Endothelial cell of umbilical vein (primary cell): ENCODE data around the gene SMAD2. TPM values are rescaled to one million over a fixed set of nuclear protein-coding genes. Genes with fewer than 3 reads are reported as not detected.

Experiments used
- BruUV-seq: library from RNA; stranded (reverse); fragments of 400-500 nt; replicated peaks from 2 replicates; lab custom pipeline; 2021; lab: Mats Ljungman, UMichigan
- CTCF ChIA-PET: fragments of 300-600, 350-600 bp; sonication (Branson Sonifier 250); formaldehyde crosslinking; loops from one replicate; lab custom pipeline; 2021; ENCODE audit warnings: antibody characterized with exemption, inconsistent platforms; lab: Charles Lee
- POLR2A ChIA-PET: fragments of 300-600, 350-600 bp; sonication (Branson Sonifier 250); formaldehyde crosslinking; loops from one replicate; lab custom pipeline; 2021; ENCODE audit warnings: antibody characterized with exemption, inconsistent platforms; lab: Charles Lee
- DNase-seq: peaks from one replicate; pipeline ENCODE4 v3.0.0-alpha.2; 2011; ENCODE audit warnings: low read depth, low spot score
- FAIRE-seq: peaks from 2 replicates; lab custom pipeline; 2011; peaks lifted over from hg19 to GRCh38; lab: Jason Lieb, UNC
- H2AFZ ChIP-seq: 2 replicates; pipeline ENCODE4 v1.6.0; 2012; ENCODE audit warnings: low read depth, low read length, control low read depth, inconsistent platforms
- H3K27ac ChIP-seq: 2 replicates; pipeline ENCODE4 v1.5.1; 2011; ENCODE audit warnings: low read depth, mild to moderate bottlenecking, control low read depth, low read length, moderate library complexity; ENCODE audit not compliant: insufficient read depth
- H3K27me3 ChIP-seq, 2 experiments: 2 replicates each; pipeline versions ENCODE4 v1.6.0 to v1.6.1; 2011; ENCODE audit warnings: low read length in 2 of 2, mixed read lengths in 1 of 2; ENCODE audit not compliant: control insufficient read depth in 2 of 2, insufficient read depth in 2 of 2
- H3K36me3 ChIP-seq, 2 experiments: 2 replicates in 1 of 2; 3 replicates in 1 of 2; pipeline ENCODE4 v1.5.1; 2011; ENCODE audit warnings: low read length in 2 of 2, mild to moderate bottlenecking in 1 of 2, moderate library complexity in 1 of 2; ENCODE audit not compliant: control insufficient read depth in 2 of 2, insufficient read depth in 2 of 2; ENCODE audit errors: extremely low read depth in 1 of 2
- H3K4me1 ChIP-seq: 3 replicates; pipeline ENCODE4 v1.5.1; 2011; ENCODE audit warnings: mild to moderate bottlenecking, low read length; ENCODE audit not compliant: control insufficient read depth, insufficient read depth; ENCODE audit errors: extremely low read depth
- H3K4me2 ChIP-seq: 2 replicates; pipeline ENCODE4 v1.6.1; 2011; ENCODE audit warnings: low read length, control low read depth, mixed read lengths; ENCODE audit not compliant: insufficient read depth
- H3K4me3 ChIP-seq, 3 experiments: fragments of 200-600 bp in 1 of 3; sonication (generic), shearing (Covaris generic) in 1 of 3; replicated peaks in 1 of 3; 2 replicates each; pipeline ENCODE4 v1.5.1; 2011 to 2016; ENCODE audit warnings: control low read depth in 3 of 3, low read length in 3 of 3, mild to moderate bottlenecking in 2 of 3, inconsistent platforms in 1 of 3, low read depth in 1 of 3, moderate library complexity in 1 of 3; ENCODE audit not compliant: insufficient read depth in 1 of 3
- H3K79me2 ChIP-seq: 2 replicates; pipeline ENCODE4 v1.6.0; 2012; ENCODE audit warnings: low read length, inconsistent platforms; ENCODE audit not compliant: control insufficient read depth, insufficient read depth
- H3K9ac ChIP-seq: replicated peaks from 2 replicates; pipeline ENCODE3; 2011; ENCODE audit warnings: low read length, control low read depth; ENCODE audit not compliant: insufficient read depth; ENCODE audit errors: extremely low read depth
- H3K9me1 ChIP-seq: replicated peaks from 3 replicates; pipeline ENCODE4 v1.6.0; 2011; ENCODE audit warnings: mild to moderate bottlenecking, low read length; ENCODE audit not compliant: control insufficient read depth, insufficient read depth; ENCODE audit errors: extremely low read depth
- H3K9me3 ChIP-seq: replicated peaks from 2 replicates; pipeline ENCODE4 v1.5.1; 2012; ENCODE audit warnings: low read length, inconsistent platforms; ENCODE audit not compliant: control insufficient read depth, insufficient read depth
- H4K20me1 ChIP-seq: replicated peaks from 2 replicates; pipeline ENCODE3; 2011; ENCODE audit warnings: mild to moderate bottlenecking, low read length; ENCODE audit not compliant: control insufficient read depth, insufficient read depth; ENCODE audit errors: extremely low read depth
- CTCF ChIP-seq, 2 donors: IDR thresholded peaks; 1 replicate in 1 of 2; 2 replicates in 1 of 2; pipeline ENCODE4 v1.5.1; 2011; ENCODE audit warnings: low read length in 2 of 2, mild to moderate bottlenecking in 2 of 2, moderate library complexity in 2 of 2, control low read depth in 1 of 2, inconsistent platforms in 1 of 2, low read depth in 1 of 2; ENCODE audit not compliant: insufficient read depth in 1 of 2; ENCODE audit errors: extremely low read depth in 1 of 2
- EZH2 ChIP-seq: IDR thresholded peaks from 2 replicates; pipeline ENCODE4 v1.6.1; 2012; ENCODE audit warnings: borderline replicate concordance, low read depth, mild to moderate bottlenecking, moderate library complexity, low read length, inconsistent platforms; ENCODE audit not compliant: severe bottlenecking
- FOS ChIP-seq: IDR thresholded peaks from 2 replicates; pipeline ENCODE4 v1.6.1; 2011; ENCODE audit warnings: mild to moderate bottlenecking, low read length, moderate library complexity, borderline replicate concordance; ENCODE audit not compliant: insufficient read depth
- GATA2 ChIP-seq: IDR thresholded peaks from 2 replicates; pipeline ENCODE4 v1.7.0; 2011; ENCODE audit warnings: low read depth, mild to moderate bottlenecking, moderate library complexity, mixed read lengths, low read length; ENCODE audit not compliant: insufficient read length, insufficient read depth
- JUN ChIP-seq: IDR thresholded peaks from 2 replicates; pipeline ENCODE4 v1.6.1; 2011; ENCODE audit warnings: borderline replicate concordance, low read depth; ENCODE audit not compliant: insufficient read length, insufficient read depth
- MAX ChIP-seq: IDR thresholded peaks from 2 replicates; pipeline ENCODE4 v1.6.1; 2011; ENCODE audit not compliant: insufficient read depth, insufficient read length
- MYC ChIP-seq: IDR thresholded peaks from one replicate; pipeline ENCODE4 v1.6.1; 2011; ENCODE audit warnings: mild to moderate bottlenecking, low read depth, low read length
- POLR2A ChIP-seq: IDR thresholded peaks from 2 replicates; pipeline ENCODE4 v1.6.1; 2012; ENCODE audit warnings: low read depth, mild to moderate bottlenecking, control low read depth, low read length
- POLR2AphosphoS5 ChIP-seq: IDR thresholded peaks from 2 replicates; pipeline ENCODE4 v1.6.1; 2012; ENCODE audit warnings: low read depth, mild to moderate bottlenecking, control low read depth, low read length, moderate library complexity; ENCODE audit not compliant: insufficient read depth
- dilution Hi-C: fragments of 300-500 bp; cut with MboI; formaldehyde crosslinking; loops from one replicate; pipeline ENCODE4 v1.15.0; 2019; ENCODE audit warnings: low sequenced_read_pairs; ENCODE audit not compliant: extremely low pct_ligation_motif_present
- intact Hi-C: fragments of 100-400 bp; cut with micrococcal nuclease; formaldehyde crosslinking; loops from one replicate; pipeline ENCODE4 v1.10.0; 2022
- polyA plus RNA-seq, 4 experiments: library from polyadenylated mRNA; depleted of rRNA in 3 of 4; stranded (reverse) in 3 of 4; unstranded in 1 of 4; fragments of >200 nt; gene quantifications; 2 replicates each; pipeline versions ENCODE4 v1.2.1 to v1.2.3, GENCODE V29; 2011 to 2012; ENCODE audit warnings: missing spikeins in 1 of 4
- total RNA-seq: library from RNA; stranded (reverse); gene quantifications from 2 replicates; pipeline ENCODE4 v1.2.3, GENCODE V29; 2021

SMAD2 gene
- total and polyA plus RNA-seq, 2 donors (not counting 3 experiments of a cell fraction or from before 2014, with no cell fraction given), result 40.3 to 123 TPM

- no peak overlapping the region for H3K4me2 ChIP-seq
- H3K36me3 ChIP-seq, result no peaks in the 10 kb centered on the region
- no peaks in the 10 kb centered on the region for H3K4me1 ChIP-seq
- POLR2A ChIA-PET, result no interaction called here
- no peaks in the 10 kb centered on the region for H3K9me3 ChIP-seq
- FAIRE-seq (no peak), DNase-seq (no peak)
- H4K20me1 ChIP-seq, result no peaks in the 10 kb centered on the region
- no peak overlapping the region for H2AFZ ChIP-seq
- no peak overlapping the region for H3K27ac ChIP-seq
- CTCF ChIA-PET, result no interaction called here
- no peak overlapping the region for H3K9ac ChIP-seq
- no peaks in the 10 kb centered on the region for H3K27me3 ChIP-seq
- dilution Hi-C loops, result no loop called here
- TF ChIP-seq POLR2AphosphoS5 (no peak), CTCF (IDR thresholded peaks at IDR 0.05; ENCODE audit: extremely low read depth in 1 of 2, insufficient read depth in 1 of 2, low read depth in 1 of 2, low read length in 2 of 2) (no peak), JUN (no peak), GATA2 (no peak), FOS (no peak), MYC (no peak), POLR2A (no peak), MAX (no peak), EZH2 (no peak)
- BruUV-seq, result no TSS peak
- H3K79me2 ChIP-seq, result no peaks in the 10 kb centered on the region
- no peaks in the 10 kb centered on the region for H3K9me1 ChIP-seq
- intact Hi-C loops, result no loop called here
- no peak overlapping the region for H3K4me3 ChIP-seq
These were observed 121.0 kb downstream of the SMAD2 start for GRCh38 chr18:47809420-47809819.
